Choroid plexus epithelial cell (primary cell): ENCODE measurements around the gene ITK.

ENCODE experiments used
- DNase-seq: peaks from one replicate; pipeline ENCODE4 v3.0.0-alpha.2; 2010; ENCODE audit warnings: low read depth
- H3K4me3 ChIP-seq: 2 replicates; pipeline ENCODE4 v1.5.1; 2011; ENCODE audit warnings: low read depth, mild to moderate bottlenecking, control low read depth, low read length, moderate library complexity
- CTCF ChIP-seq: conservative IDR thresholded peaks from 2 replicates; pipeline ENCODE4 v1.5.1; 2011; ENCODE audit warnings: low read depth, mild to moderate bottlenecking, control low read depth, inconsistent platforms, low read length, moderate library complexity

ITK gene

GRCh38 chr5:157265714-157266285, 85.2 kb downstream of the ITK start, which contains the start of gene CYFIP2:
TSS of gene CYFIP2 (plus strand) at chr5:157266123. CDS start at chr5:157285362, 19,239 bp downstream.
- TF ChIP-seq CTCF, result no peak
- peak within 1 kb of the TSS; percentile 57 for H3K4me3 ChIP-seq
- no peak for DNase-seq

GRCh38 chr5:157266286-157267007, 85.8 kb downstream of the ITK start:
- no peak for DNase-seq
- H3K4me3 ChIP-seq, result peak overlapping the region; percentile 57
- TF ChIP-seq CTCF, result no peak

GRCh38 chr5:157267025-157267424, 86.4 kb downstream of the ITK start:
- no peak for DNase-seq
- H3K4me3 ChIP-seq, result no peak overlapping the region

GRCh38 chr5:157267761-157268480, 87.3 kb downstream of the ITK start:
- H3K4me3 ChIP-seq, result no peak overlapping the region
- TF ChIP-seq CTCF, result peak; percentile 6
- no peak for DNase-seq

More at GRCh38 chr5:157267025-157267424, 86.4 kb downstream of the ITK start:
- no peak for TF ChIP-seq CTCF

GRCh38 chr5:157269165-157269671, 88.6 kb downstream of the ITK start:
- DNase-seq, result no peak
- H3K4me3 ChIP-seq, result no peak overlapping the region
- no peak for TF ChIP-seq CTCF

GRCh38 chr5:157269761-157270272, 89.2 kb downstream of the ITK start:
- H3K4me3 ChIP-seq, result no peak overlapping the region
- TF ChIP-seq CTCF, result no peak
- no peak for DNase-seq
